ENCODE results near the gene CKAP4. TPM values are rescaled to one million over a fixed set of nuclear protein-coding genes. Genes with fewer than 3 reads are reported as not detected.
A peak's percentile ranks its signal among the peaks of the same experiment; 100 is the strongest.

CKAP4 gene
- total RNA-seq, 6 experiments from 2014 or later, result 16.8 to 43.7 (median 28.3) TPM

- ATAC-seq (no peak), DNase-seq (peak in 1 of 3 donors; percentile 31)
- H3K9me3 ChIP-seq, result no peaks in the 10 kb centered on the region
- 60% methylated on average over 4 of the region's 11 CpGs for WGBS (ENCODE audit: insufficient coverage, low coverage, low lambda C conversion rate, missing lambda C conversion rate)
- H3K4me3 ChIP-seq, result no peak overlapping the region
- intact Hi-C loops (cut with DNase I), result loop anchor here in 1 of 2 donors (5.0 kb wide), 1 partner anchor 44 kb away; no protein-coding TSS in a partner anchor
- H3K27ac ChIP-seq, result no peak overlapping the region
- TF ChIP-seq CTCF (IDR thresholded peaks at IDR 0.05), result no peak
- no peak for TF ChIP-seq POLR2A (IDR thresholded peaks at IDR 0.05)
- H3K36me3 ChIP-seq, result peaks cover 0 to 24% (median 13%) of the 10 kb centered on the region in 4 donors
- no peaks in the 10 kb centered on the region for H3K4me1 ChIP-seq
- H3K27me3 ChIP-seq, result no peaks in the 10 kb centered on the region
These were observed 9.7 kb downstream of the CKAP4 start for GRCh38 chr12:106238146-106238545.

- intact Hi-C loops (cut with DNase I), result loop anchor here in 1 of 2 donors (5.0 kb wide), 1 partner anchor 47 kb away; no protein-coding TSS in a partner anchor
- no peak for ATAC-seq
These were observed 12.1 kb downstream of the CKAP4 start for GRCh38 chr12:106235770-106236169.

GRCh38 chr12:106234449-106234848, 13.4 kb downstream of the CKAP4 start:
- no peak for TF ChIP-seq CTCF (IDR thresholded peaks at IDR 0.05)
- TF ChIP-seq POLR2A (IDR thresholded peaks at IDR 0.05), result no peak
- no peak overlapping the region for H3K27ac ChIP-seq
- intact Hi-C loops (cut with DNase I), result no loop called here
- 82% methylated on average over 3 of the region's 3 CpGs for WGBS (ENCODE audit: insufficient coverage, low coverage, low lambda C conversion rate, missing lambda C conversion rate)
- peaks cover 0 to 12% (median 9%) of the 10 kb centered on the region in 4 donors for H3K36me3 ChIP-seq
- no peak overlapping the region for H3K4me3 ChIP-seq
- no peaks in the 10 kb centered on the region for H3K4me1 ChIP-seq
- ATAC-seq (no peak), DNase-seq (no peak)
- no peaks in the 10 kb centered on the region for H3K9me3 ChIP-seq
- no peaks in the 10 kb centered on the region for H3K27me3 ChIP-seq

More at GRCh38 chr12:106235770-106236169, 12.1 kb downstream of the CKAP4 start:
- Histone ChIP-seq H3K36me3 (peaks cover 0 to 22% (median 13%) of the 10 kb centered on the region in 4 donors), H3K4me3 (no peak overlapping the region), H3K4me1 (no peaks in the 10 kb centered on the region), H3K27me3 (no peaks in the 10 kb centered on the region), H3K9me3 (no peaks in the 10 kb centered on the region), H3K27ac (no peak overlapping the region)
- no peak for TF ChIP-seq CTCF (IDR thresholded peaks at IDR 0.05)
- 78% methylated on average over 1 of the region's 1 CpG for WGBS (ENCODE audit: insufficient coverage, low coverage, low lambda C conversion rate, missing lambda C conversion rate)
- DNase-seq, result no peak

DNA sequence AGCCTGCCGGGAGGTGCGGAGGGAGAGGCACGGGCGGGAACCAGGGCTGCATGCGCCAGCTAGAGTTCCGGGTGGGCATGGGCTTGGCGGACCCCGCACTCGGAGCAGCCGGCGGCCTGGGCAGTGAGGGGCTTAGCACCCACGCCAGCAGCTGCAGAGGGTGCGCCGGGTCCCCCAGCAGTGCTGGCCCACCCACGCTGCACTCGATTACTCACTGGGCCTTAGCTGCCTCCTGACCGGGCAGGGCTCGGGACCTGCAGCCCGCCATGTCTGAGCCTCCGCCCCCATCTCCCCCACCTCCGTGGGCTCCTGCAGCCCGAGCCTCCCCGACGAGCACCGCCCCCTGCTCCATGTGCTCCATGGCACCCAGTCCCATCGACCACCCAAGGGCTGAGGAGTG, 14.8 kb downstream of the CKAP4 start:
- no peaks in the 10 kb centered on the region for H3K36me3 ChIP-seq
- intact Hi-C loops (cut with DNase I), result no loop called here
- DNase-seq (no peak), ATAC-seq (no peak)
- no peaks in the 10 kb centered on the region for H3K27me3 ChIP-seq
- no CpG with 5 or more reads among the region's 26 CpGs for WGBS (ENCODE audit: insufficient coverage, low coverage, low lambda C conversion rate, missing lambda C conversion rate)
- no peaks in the 10 kb centered on the region for H3K9me3 ChIP-seq
- TF ChIP-seq CTCF (IDR thresholded peaks at IDR 0.05), result no peak
- no peak for TF ChIP-seq POLR2A (IDR thresholded peaks at IDR 0.05)
- H3K4me3 ChIP-seq, result no peak overlapping the region
- no peak overlapping the region for H3K27ac ChIP-seq
- H3K4me1 ChIP-seq, result no peaks in the 10 kb centered on the region
